ENCODE data around the gene PET100.
A peak's percentile ranks its signal among the peaks of the same experiment; 100 is the strongest.

The PET100 gene

DNA sequence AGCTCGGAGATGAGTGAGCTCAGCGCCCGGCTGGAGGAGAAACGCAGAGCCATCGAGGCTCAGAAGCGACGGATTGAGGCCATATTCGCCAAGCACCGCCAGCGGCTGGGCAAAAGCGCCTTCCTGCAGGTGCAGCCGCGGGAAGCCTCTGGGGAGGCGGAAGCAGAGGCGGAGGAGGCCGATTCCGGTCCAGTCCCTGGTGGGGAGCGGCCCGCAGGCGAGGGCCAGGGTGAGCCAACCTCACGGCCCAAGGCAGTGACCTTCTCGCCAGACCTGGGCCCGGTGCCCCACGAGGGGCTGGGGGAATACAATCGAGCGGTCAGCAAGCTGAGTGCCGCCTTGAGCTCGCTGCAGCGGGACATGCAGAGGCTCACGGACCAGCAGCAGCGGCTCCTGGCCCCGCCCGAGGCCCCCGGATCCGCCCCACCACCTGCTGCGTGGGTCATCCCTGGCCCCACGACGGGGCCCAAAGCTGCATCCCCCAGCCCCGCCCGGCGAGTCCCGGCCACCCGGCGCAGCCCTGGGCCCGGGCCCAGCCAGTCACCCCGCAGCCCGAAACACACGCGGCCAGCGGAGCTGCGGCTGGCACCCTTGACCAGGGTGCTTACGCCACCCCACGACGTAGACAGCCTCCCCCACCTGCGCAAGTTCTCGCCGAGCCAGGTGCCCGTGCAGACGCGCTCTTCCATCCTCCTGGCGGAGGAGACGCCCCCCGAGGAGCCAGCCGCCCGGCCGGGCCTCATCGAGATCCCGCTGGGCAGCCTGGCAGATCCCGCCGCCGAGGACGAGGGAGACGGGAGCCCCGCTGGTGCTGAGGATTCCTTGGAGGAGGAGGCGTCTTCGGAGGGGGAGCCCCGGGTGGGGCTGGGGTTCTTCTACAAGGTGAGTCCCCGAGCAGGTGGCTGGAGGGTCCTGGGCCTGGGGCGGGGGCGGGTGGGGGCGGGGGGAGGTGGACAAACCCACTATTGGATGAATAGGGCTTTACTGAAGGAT lies 17.0 kb upstream of the PET100 start:
- Histone ChIP-seq H3K4me1 (ENCODE audit: control insufficient read depth in 1 of 2, insufficient read depth in 2 of 2, low read length in 2 of 2) (peaks cover 0 to 2% of the 10 kb centered on the region in 2 donors), H3K9me3 (ENCODE audit: control insufficient read depth in 1 of 2, low read length in 2 of 2) (no peaks in the 10 kb centered on the region), H3K4me3 (ENCODE audit: low read depth in 1 of 2, low read length in 2 of 2) (no peak overlapping the region), H3K27me3 (ENCODE audit: control insufficient read depth in 1 of 2, insufficient read depth in 2 of 2, low read length in 2 of 2) (no peaks in the 10 kb centered on the region), H3K27ac (ENCODE audit: low read depth, low read length) (no peak overlapping the region), H3K36me3 (ENCODE audit: control insufficient read depth in 1 of 2, insufficient read depth in 2 of 2, low read length in 2 of 2) (peaks cover 6 to 46% of the 10 kb centered on the region in 2 donors), H3K9ac (ENCODE audit: low read depth in 1 of 2, low read length in 2 of 2) (no peak overlapping the region)

DNA sequence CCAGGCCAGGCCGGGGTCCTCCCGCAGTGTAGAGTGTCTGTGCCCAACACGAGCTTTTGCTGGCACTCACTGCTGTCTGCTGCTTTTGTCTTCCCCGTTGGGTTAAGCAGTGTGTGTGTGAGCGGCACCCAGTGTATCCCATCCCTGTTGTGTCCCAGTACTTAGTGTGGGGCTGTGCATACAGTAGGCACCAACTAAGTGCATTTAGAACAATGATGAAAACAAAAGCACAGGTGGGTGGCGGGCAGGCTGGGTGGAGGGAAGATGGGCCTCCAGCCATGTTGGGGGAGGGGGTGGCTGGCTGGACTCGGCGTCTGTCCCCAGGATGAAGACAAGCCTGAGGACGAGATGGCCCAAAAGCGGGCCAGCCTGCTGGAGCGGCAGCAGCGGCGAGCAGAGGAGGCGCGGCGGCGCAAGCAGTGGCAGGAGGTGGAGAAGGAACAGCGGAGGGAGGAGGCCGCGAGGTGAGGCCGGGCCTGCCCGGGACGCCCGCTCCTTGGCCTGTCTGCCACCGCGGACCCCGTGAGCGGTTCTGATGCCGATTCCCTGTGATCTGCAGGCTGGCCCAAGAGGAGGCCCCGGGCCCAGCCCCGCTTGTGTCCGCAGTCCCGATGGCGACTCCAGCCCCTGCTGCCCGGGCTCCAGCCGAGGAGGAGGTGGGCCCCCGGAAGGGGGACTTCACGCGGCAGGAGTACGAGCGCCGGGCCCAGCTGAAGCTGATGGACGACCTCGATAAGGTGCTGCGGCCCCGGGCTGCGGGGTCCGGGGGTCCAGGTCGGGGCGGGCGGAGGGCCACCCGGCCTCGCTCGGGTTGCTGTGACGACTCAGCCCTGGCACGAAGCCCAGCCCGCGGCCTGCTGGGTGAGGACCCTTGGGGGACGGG lies 14.5 kb upstream of the PET100 start:
- Histone ChIP-seq H3K36me3 (ENCODE audit: control insufficient read depth in 1 of 2, insufficient read depth in 2 of 2, low read length in 2 of 2) (peaks cover 8 to 49% of the 10 kb centered on the region in 2 donors), H3K9ac (ENCODE audit: low read depth in 1 of 2, low read length in 2 of 2) (no peak overlapping the region), H3K4me1 (ENCODE audit: control insufficient read depth in 1 of 2, insufficient read depth in 2 of 2, low read length in 2 of 2) (peaks cover 19 to 27% of the 10 kb centered on the region in 2 donors), H3K27me3 (ENCODE audit: control insufficient read depth in 1 of 2, insufficient read depth in 2 of 2, low read length in 2 of 2) (no peaks in the 10 kb centered on the region), H3K4me3 (ENCODE audit: low read depth in 1 of 2, low read length in 2 of 2) (no peak overlapping the region), H3K9me3 (ENCODE audit: control insufficient read depth in 1 of 2, low read length in 2 of 2) (no peaks in the 10 kb centered on the region), H3K27ac (ENCODE audit: low read depth, low read length) (no peak overlapping the region)

DNA sequence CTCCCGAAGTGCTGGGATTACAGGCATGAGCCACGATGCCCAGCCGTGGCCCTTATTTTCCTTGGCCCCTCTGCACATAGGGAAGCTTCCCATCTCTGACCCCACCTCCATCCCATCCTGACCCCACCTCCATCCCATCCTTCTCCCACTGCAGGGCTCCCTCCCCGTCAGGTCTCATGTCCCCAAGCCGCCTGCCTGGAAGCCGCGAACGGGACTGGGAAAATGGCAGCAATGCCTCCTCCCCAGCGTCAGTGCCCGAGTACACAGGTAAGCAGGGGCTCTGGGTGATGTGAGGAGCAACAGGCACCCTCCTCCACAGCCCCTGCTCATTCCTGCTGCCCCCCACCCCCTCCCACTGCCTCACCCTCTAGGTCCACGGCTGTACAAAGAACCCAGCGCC lies 12.4 kb upstream of the PET100 start:
- Histone ChIP-seq H3K9me3 (ENCODE audit: control insufficient read depth in 1 of 2, low read length in 2 of 2) (no peaks in the 10 kb centered on the region), H3K9ac (ENCODE audit: low read depth in 1 of 2, low read length in 2 of 2) (no peak overlapping the region), H3K4me1 (ENCODE audit: control insufficient read depth in 1 of 2, insufficient read depth in 2 of 2, low read length in 2 of 2) (peaks cover 19 to 30% of the 10 kb centered on the region in 2 donors), H3K27me3 (ENCODE audit: control insufficient read depth in 1 of 2, insufficient read depth in 2 of 2, low read length in 2 of 2) (no peaks in the 10 kb centered on the region), H3K27ac (ENCODE audit: low read depth, low read length) (no peak overlapping the region), H3K4me3 (ENCODE audit: low read depth in 1 of 2, low read length in 2 of 2) (no peak overlapping the region), H3K36me3 (ENCODE audit: control insufficient read depth in 1 of 2, insufficient read depth in 2 of 2, low read length in 2 of 2) (peaks cover 17 to 56% of the 10 kb centered on the region in 2 donors)

DNA sequence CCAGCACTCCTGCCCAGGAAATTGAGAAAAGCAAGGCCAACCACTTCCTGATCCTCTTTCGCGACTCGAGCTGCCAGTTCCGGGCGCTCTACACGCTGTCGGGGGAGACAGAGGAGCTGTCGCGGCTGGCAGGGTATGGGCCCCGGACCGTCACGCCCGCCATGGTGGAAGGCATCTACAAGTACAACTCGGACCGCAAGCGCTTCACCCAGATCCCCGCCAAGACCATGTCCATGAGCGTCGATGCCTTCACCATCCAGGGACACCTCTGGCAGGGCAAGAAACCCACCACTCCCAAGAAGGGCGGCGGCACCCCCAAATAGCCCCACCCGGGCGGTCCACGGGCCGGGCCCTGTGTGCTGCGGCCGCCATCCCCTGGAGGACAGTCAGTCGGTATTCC lies 11.9 kb upstream of the PET100 start:
- H3K4me3 ChIP-seq (ENCODE audit: low read depth in 1 of 2, low read length in 2 of 2) = no peak overlapping the region
- no peaks in the 10 kb centered on the region for H3K27me3 ChIP-seq (ENCODE audit: control insufficient read depth in 1 of 2, insufficient read depth in 2 of 2, low read length in 2 of 2)
- H3K9ac ChIP-seq (ENCODE audit: low read depth in 1 of 2, low read length in 2 of 2) = no peak overlapping the region
- peaks cover 19 to 30% of the 10 kb centered on the region in 2 donors for H3K4me1 ChIP-seq (ENCODE audit: control insufficient read depth in 1 of 2, insufficient read depth in 2 of 2, low read length in 2 of 2)
- H3K9me3 ChIP-seq (ENCODE audit: control insufficient read depth in 1 of 2, low read length in 2 of 2) = no peaks in the 10 kb centered on the region
- H3K36me3 ChIP-seq (ENCODE audit: control insufficient read depth in 1 of 2, insufficient read depth in 2 of 2, low read length in 2 of 2) = peaks cover 20 to 61% of the 10 kb centered on the region in 2 donors
- no peak overlapping the region for H3K27ac ChIP-seq (ENCODE audit: low read depth, low read length)

DNA sequence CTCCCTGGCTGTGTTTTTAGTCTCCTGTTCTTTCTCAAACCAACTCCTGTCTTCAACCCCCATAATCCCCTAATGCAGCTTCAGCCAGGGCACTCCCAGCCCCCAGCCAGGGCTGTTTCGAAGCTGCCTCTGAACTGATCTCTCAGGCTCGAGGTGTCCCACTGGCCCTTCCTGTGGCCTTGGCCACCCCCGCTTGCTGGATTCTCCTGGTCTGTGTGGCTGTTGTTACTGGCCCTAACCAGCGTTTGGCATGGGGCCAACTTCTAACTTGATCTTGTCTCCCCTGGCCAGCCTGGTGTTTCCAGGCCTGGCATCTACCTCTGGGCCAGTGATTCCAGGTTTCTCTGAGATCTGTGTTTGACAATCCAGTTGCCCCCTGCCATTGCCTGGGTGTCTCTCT lies 11.2 kb upstream of the PET100 start:
- Histone ChIP-seq H3K9ac (ENCODE audit: low read depth in 1 of 2, low read length in 2 of 2) (peak overlapping the region in 1 of 2 donors; percentile 51), H3K27ac (ENCODE audit: low read depth, low read length) (peak overlapping the region; percentile 81), H3K9me3 (ENCODE audit: control insufficient read depth in 1 of 2, low read length in 2 of 2) (no peaks in the 10 kb centered on the region), H3K4me1 (ENCODE audit: control insufficient read depth in 1 of 2, insufficient read depth in 2 of 2, low read length in 2 of 2) (peaks cover 19 to 30% of the 10 kb centered on the region in 2 donors), H3K27me3 (ENCODE audit: control insufficient read depth in 1 of 2, insufficient read depth in 2 of 2, low read length in 2 of 2) (no peaks in the 10 kb centered on the region), H3K4me3 (ENCODE audit: low read depth in 1 of 2, low read length in 2 of 2) (no peak overlapping the region), H3K36me3 (ENCODE audit: control insufficient read depth in 1 of 2, insufficient read depth in 2 of 2, low read length in 2 of 2) (peaks cover 24 to 67% of the 10 kb centered on the region in 2 donors)

DNA sequence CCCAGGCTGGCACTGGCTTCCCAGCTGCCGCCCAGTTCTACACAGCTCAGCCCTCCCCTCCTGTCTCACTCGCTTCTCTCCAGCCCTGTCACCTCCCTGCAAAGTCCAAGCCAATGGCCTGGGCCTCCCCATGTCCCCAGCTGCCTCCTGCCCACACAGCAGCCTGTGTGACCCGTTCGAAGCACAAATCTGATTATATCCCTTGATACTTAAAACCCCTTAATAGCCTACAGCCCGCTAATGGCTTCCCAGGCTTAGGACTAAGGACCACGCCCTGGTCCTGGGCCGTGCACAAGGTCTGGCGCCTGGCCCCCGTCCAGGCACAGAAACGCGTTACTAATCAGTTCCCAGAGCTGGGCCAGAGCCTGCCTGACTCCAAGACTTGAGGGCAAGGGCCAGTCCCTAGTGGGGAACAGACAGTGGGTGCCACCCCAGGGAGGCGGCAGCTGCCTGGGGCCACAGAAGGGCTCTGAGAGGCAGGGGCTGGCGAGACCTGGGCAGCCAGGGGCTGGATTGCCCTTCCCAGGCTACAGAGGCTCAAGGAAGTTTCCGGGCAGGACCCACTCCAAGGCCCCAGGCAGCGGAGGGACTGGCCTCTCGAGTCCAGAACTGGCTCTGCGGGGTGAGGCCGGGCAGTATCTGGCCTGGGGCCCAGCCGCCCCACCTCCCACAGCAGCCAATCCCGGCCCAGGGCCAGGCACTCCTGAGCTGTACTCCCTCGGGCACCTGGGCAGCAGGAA lies 10.7 kb upstream of the PET100 start:
- H3K27ac ChIP-seq (ENCODE audit: low read depth, low read length) = peak overlapping the region; percentile 81
- H3K4me1 ChIP-seq (ENCODE audit: control insufficient read depth in 1 of 2, insufficient read depth in 2 of 2, low read length in 2 of 2) = peaks cover 19 to 30% of the 10 kb centered on the region in 2 donors
- no peak overlapping the region for H3K4me3 ChIP-seq (ENCODE audit: low read depth in 1 of 2, low read length in 2 of 2)
- H3K9ac ChIP-seq (ENCODE audit: low read depth in 1 of 2, low read length in 2 of 2) = peak overlapping the region; percentile 51 to 54
- peaks cover 24 to 71% of the 10 kb centered on the region in 2 donors for H3K36me3 ChIP-seq (ENCODE audit: control insufficient read depth in 1 of 2, insufficient read depth in 2 of 2, low read length in 2 of 2)
- H3K9me3 ChIP-seq (ENCODE audit: control insufficient read depth in 1 of 2, low read length in 2 of 2) = no peaks in the 10 kb centered on the region
- H3K27me3 ChIP-seq (ENCODE audit: control insufficient read depth in 1 of 2, insufficient read depth in 2 of 2, low read length in 2 of 2) = no peaks in the 10 kb centered on the region

DNA sequence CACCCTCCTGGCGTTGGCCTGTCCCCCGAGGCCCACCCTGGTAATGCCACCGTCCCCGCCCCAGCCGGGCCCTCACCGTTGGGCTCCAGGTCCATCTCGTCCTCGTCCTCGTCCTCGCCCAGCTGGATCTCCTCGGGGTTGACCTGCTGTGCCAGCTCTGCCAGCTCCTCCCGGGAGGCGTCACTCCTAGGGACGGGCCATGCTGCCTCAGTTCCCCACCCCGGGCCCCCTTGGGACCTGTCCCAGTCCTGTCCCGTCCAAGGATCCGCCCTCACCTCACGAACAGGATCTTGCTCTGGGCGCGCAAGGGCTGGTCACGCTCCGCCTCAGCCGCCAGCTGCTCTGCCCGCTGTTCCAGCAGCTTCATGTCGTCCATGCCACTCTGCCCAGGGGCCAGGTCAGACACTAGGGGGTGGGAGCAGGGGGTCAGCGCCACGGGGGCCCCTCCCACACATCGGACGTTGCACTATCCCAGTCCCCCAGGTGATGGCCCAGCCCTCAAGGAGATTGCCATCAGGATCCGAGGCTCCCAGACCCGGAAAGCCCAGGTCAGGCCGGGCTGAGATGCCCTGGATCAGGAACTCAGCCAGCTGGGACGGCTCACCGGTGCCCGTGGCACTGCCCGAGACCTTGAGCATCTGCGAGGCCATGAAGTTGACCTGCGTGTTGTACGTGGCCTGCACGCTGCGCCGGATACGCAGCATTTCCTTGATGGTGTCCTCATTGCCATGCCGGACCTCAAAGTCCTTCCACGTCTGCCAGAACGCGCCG lies 9.7 kb upstream of the PET100 start:
- Histone ChIP-seq H3K4me1 (ENCODE audit: control insufficient read depth in 1 of 2, insufficient read depth in 2 of 2, low read length in 2 of 2) (peaks cover 19 to 30% of the 10 kb centered on the region in 2 donors), H3K9ac (ENCODE audit: low read depth in 1 of 2, low read length in 2 of 2) (no peak overlapping the region), H3K36me3 (ENCODE audit: control insufficient read depth in 1 of 2, insufficient read depth in 2 of 2, low read length in 2 of 2) (peaks cover 31 to 75% of the 10 kb centered on the region in 2 donors), H3K27ac (ENCODE audit: low read depth, low read length) (peak overlapping the region; percentile 32), H3K27me3 (ENCODE audit: control insufficient read depth in 1 of 2, insufficient read depth in 2 of 2, low read length in 2 of 2) (no peaks in the 10 kb centered on the region), H3K4me3 (ENCODE audit: low read depth in 1 of 2, low read length in 2 of 2) (no peak overlapping the region), H3K9me3 (ENCODE audit: control insufficient read depth in 1 of 2, low read length in 2 of 2) (no peaks in the 10 kb centered on the region)

DNA sequence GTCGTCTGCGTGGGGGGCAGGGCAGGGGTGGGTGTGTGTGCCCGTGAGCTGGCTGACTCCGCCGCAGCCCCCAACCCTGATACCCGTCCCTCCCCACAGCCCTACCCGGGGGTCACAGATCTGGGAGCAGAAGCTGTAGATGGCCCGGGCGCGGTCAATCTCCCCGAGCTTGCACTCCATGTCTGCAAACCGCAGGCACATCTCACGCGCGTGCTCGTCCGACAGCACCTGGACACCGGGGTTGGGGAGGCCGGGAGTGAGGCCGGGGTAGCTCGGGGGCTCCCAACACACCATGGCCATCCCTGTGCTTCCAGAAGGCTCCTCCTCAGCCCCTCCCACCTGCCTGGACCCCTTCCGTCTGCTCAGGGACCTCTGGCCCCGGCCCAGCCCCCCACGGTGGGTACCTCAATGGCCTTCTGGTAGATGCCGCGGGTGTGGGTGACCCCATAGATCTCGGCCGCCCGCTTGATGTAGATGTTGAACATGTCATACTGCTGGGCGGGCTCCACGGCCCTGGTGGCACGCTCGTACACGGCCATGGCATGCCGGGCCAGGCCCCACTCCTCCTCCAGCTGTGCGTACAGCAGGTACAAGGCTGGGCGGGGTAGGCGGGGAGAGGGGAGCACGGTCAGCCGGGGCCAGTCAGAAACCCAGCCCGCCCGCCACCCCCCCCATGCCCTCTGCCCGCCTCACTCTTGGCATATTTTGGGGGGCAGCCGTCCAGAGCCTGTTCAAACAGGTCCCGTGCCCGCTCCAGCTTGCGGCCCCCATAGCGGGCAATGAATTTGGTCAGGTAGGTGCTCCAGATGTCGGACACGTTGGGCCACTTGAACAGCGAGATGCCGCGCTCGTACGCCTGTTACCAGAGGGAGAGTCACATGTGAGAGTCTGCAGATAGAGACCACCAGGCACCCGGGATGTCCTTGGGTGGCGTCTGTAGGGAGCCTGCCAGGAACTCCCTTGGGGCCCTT lies 8.9 kb upstream of the PET100 start:
- H3K4me1 ChIP-seq (ENCODE audit: control insufficient read depth in 1 of 2, insufficient read depth in 2 of 2, low read length in 2 of 2) = peaks cover 19 to 30% of the 10 kb centered on the region in 2 donors
- no peaks in the 10 kb centered on the region for H3K27me3 ChIP-seq (ENCODE audit: control insufficient read depth in 1 of 2, insufficient read depth in 2 of 2, low read length in 2 of 2)
- no peak overlapping the region for H3K9ac ChIP-seq (ENCODE audit: low read depth in 1 of 2, low read length in 2 of 2)
- H3K36me3 ChIP-seq (ENCODE audit: control insufficient read depth in 1 of 2, insufficient read depth in 2 of 2, low read length in 2 of 2) = peaks cover 36 to 78% of the 10 kb centered on the region in 2 donors
- peak overlapping the region; percentile 32 for H3K27ac ChIP-seq (ENCODE audit: low read depth, low read length)
- H3K4me3 ChIP-seq (ENCODE audit: low read depth in 1 of 2, low read length in 2 of 2) = no peak overlapping the region
- no peaks in the 10 kb centered on the region for H3K9me3 ChIP-seq (ENCODE audit: control insufficient read depth in 1 of 2, low read length in 2 of 2)
